ENCODE data around the gene PSMD13. TPM values are rescaled to one million over a fixed set of nuclear protein-coding genes. Genes with fewer than 3 reads are reported as not detected.

Gene PSMD13
- total RNA-seq, 2 experiments from 2014 or later: 56.9 to 57.8 TPM

GRCh38 chr11:215581-216037 lies 21.2 kb upstream of the PSMD13 start:
- Mint-ChIP-seq H3K27me3 (no peaks in the 10 kb centered on the region), H3K4me3 (no peak overlapping the region), H3K9me3 (no peaks in the 10 kb centered on the region), H3K36me3 (ENCODE audit: low read depth) (peaks cover 70% of the 10 kb centered on the region), H3K4me1 (ENCODE audit: low read depth) (no peaks in the 10 kb centered on the region), H3K27ac (no peak overlapping the region)
- H3K27me3 ChIP-seq (ENCODE audit: control insufficient read depth in 1 of 2, insufficient read depth in 2 of 2, low read length in 2 of 2): no peaks in the 10 kb centered on the region
- peaks cover 6% of the 10 kb centered on the region for H3K4me1 ChIP-seq (ENCODE audit: insufficient read depth, low read length)
- ATAC-seq (ENCODE audit: poor library complexity) (no peak), DNase-seq (no peak)
- peaks cover 60% of the 10 kb centered on the region for H3K36me3 ChIP-seq (ENCODE audit: insufficient read depth, low read length)
- no peaks in the 10 kb centered on the region for H3K9me3 ChIP-seq (ENCODE audit: control insufficient read depth in 1 of 2, insufficient read depth in 1 of 2, low read length in 2 of 2)
- H3K27ac ChIP-seq (ENCODE audit: low read depth in 1 of 2, low read length in 2 of 2): no peak overlapping the region
- CTCF ChIA-PET: no interaction called here
- H3K4me3 ChIP-seq (ENCODE audit: low read length): no peak overlapping the region
- POLR2A ChIA-PET: interaction anchor here (0.6 to 2.1 kb wide), 3 partner anchors 9 to 593 kb away, joined by 3 to 20 read pairs (median 3); partner anchors contain the start of genes BET1L and RIC8A
- intact Hi-C loops (cut with DNase I, micrococcal nuclease): loop anchor here in 1 of 2 experiments (10.0 kb wide), 1 partner anchor 1529 kb away; no protein-coding TSS in a partner anchor
- TF ChIP-seq CTCF (IDR thresholded peaks at IDR 0.05): no peak

- Mint-ChIP-seq H3K9me3 (no peaks in the 10 kb centered on the region), H3K27me3 (no peaks in the 10 kb centered on the region), H3K27ac (no peak overlapping the region), H3K4me1 (ENCODE audit: low read depth) (no peaks in the 10 kb centered on the region), H3K36me3 (ENCODE audit: low read depth) (peaks cover 63% of the 10 kb centered on the region), H3K4me3 (no peak overlapping the region)
- Histone ChIP-seq H3K27ac (ENCODE audit: low read depth in 1 of 2, low read length in 2 of 2) (no peak overlapping the region), H3K9me3 (ENCODE audit: control insufficient read depth in 1 of 2, insufficient read depth in 1 of 2, low read length in 2 of 2) (no peaks in the 10 kb centered on the region), H3K27me3 (ENCODE audit: control insufficient read depth in 1 of 2, insufficient read depth in 2 of 2, low read length in 2 of 2) (no peaks in the 10 kb centered on the region), H3K4me3 (ENCODE audit: low read length) (no peak overlapping the region), H3K4me1 (ENCODE audit: insufficient read depth, low read length) (no peaks in the 10 kb centered on the region), H3K36me3 (ENCODE audit: insufficient read depth, low read length) (peaks cover 52% of the 10 kb centered on the region)
- TF ChIP-seq CTCF (IDR thresholded peaks at IDR 0.05): no peak
- POLR2A ChIA-PET: interaction anchor here (0.6 to 2.1 kb wide), 3 partner anchors 9 to 592 kb away, joined by 3 to 20 read pairs (median 3); partner anchors contain the start of genes BET1L and RIC8A
- ATAC-seq (ENCODE audit: poor library complexity): no peak
- CTCF ChIA-PET: no interaction called here
- intact Hi-C loops (cut with DNase I, micrococcal nuclease): loop anchor here in 1 of 2 experiments (10.0 kb wide), 1 partner anchor 1528 kb away; no protein-coding TSS in a partner anchor
- DNase-seq: no peak
Measured at GRCh38 chr11:216081-216974, 20.4 kb upstream of the PSMD13 start.

GRCh38 chr11:217704-218103 lies 19.1 kb upstream of the PSMD13 start:
- H3K36me3 Mint-ChIP-seq (ENCODE audit: low read depth): peaks cover 58% of the 10 kb centered on the region
- H3K4me3 Mint-ChIP-seq: no peak overlapping the region
- H3K9me3 Mint-ChIP-seq: no peaks in the 10 kb centered on the region
- POLR2A ChIA-PET: interaction anchor here (2.1 kb wide), 1 partner anchor 11 kb away, joined by 20 read pairs; the partner anchor contains the start of genes BET1L and RIC8A
- no peaks in the 10 kb centered on the region for H3K4me1 Mint-ChIP-seq (ENCODE audit: low read depth)
- Histone ChIP-seq H3K9me3 (ENCODE audit: control insufficient read depth in 1 of 2, insufficient read depth in 1 of 2, low read length in 2 of 2) (no peaks in the 10 kb centered on the region), H3K4me3 (ENCODE audit: low read length) (no peak overlapping the region), H3K4me1 (ENCODE audit: insufficient read depth, low read length) (no peaks in the 10 kb centered on the region), H3K27ac (ENCODE audit: low read depth in 1 of 2, low read length in 2 of 2) (no peak overlapping the region), H3K36me3 (ENCODE audit: insufficient read depth, low read length) (peaks cover 39% of the 10 kb centered on the region), H3K27me3 (ENCODE audit: control insufficient read depth in 1 of 2, insufficient read depth in 2 of 2, low read length in 2 of 2) (no peaks in the 10 kb centered on the region)
- no peak for DNase-seq
- CTCF ChIA-PET: no interaction called here
- H3K27ac Mint-ChIP-seq: peak overlapping the region; percentile 7
- ATAC-seq (ENCODE audit: poor library complexity): no peak
- intact Hi-C loops (cut with DNase I, micrococcal nuclease): loop anchor here in 1 of 2 experiments (10.0 kb wide), 1 partner anchor 1527 kb away; no protein-coding TSS in a partner anchor
- no peaks in the 10 kb centered on the region for H3K27me3 Mint-ChIP-seq
- no peak for TF ChIP-seq CTCF (IDR thresholded peaks at IDR 0.05)
